Cortex of kidney (tissue), 1 donor: ENCODE measurements around the gene CES2.
"Not testable (repeated sequence)": the region's sequence is repeated elsewhere in the genome, so short reads cannot be mapped to it uniquely, and the experiment has no call there.

Experiments
- DNase-seq: peaks from one replicate; lab custom pipeline; 2025; lab: John Stamatoyannopoulos, UW

Gene CES2

DNA sequence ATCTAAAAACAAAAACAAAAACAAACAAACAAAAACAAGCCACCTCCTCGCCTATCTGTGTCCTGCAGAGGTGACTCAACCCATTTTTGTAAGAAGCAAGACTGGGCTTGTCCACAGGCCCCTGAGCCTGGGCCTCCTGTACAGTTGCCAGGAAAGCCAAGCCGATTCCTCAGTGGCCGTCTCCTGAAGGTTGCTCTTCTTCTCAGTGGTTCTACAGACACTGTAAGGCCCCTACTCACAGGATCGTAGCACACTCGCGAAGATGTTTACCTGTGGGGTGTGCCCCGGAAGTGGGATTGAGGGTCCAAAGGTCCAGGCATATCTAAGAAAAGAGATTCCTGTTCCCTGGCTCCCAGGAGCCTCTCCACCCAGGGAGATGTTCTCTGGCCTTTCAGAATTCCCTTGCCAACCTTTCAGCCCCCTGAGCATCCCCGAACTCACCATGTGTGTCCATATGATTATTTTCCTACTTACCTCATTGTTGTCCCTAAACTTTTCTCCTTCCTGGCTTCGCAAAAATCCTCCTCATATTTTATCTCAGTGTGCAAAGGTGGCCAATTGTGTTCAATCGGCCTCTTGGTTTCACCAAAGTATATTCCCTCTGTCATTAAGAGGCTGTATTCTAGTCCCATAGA lies 18.3 kb downstream of the CES2 start:
- DNase-seq = no peak

DNA sequence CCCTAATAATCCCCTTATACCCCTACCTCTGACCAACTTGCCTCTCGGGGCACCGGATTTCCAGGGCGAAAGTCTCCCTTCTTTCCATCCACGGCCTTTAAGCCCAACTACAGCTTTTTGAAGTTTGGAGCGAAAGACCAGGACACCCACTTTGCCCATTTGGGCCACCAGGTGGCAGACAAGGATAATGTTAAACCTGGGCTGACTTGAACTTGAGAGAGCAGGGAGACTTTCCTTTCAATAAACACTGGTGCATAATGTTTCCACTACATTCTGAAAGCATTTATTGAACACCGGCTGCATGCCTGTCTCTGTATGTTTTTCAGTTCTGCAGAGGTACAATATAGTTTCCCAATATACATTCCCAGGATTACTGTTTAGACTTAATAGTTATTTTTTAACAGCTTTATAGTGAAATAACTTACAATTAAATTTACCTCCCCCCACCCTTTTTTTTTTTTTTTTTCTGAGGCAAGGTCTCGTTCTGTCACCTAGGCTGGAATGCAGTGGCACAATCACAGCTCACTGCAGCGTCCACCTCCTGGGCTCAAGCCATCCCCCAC lies 18.9 kb downstream of the CES2 start:
- DNase-seq = no peak

DNA sequence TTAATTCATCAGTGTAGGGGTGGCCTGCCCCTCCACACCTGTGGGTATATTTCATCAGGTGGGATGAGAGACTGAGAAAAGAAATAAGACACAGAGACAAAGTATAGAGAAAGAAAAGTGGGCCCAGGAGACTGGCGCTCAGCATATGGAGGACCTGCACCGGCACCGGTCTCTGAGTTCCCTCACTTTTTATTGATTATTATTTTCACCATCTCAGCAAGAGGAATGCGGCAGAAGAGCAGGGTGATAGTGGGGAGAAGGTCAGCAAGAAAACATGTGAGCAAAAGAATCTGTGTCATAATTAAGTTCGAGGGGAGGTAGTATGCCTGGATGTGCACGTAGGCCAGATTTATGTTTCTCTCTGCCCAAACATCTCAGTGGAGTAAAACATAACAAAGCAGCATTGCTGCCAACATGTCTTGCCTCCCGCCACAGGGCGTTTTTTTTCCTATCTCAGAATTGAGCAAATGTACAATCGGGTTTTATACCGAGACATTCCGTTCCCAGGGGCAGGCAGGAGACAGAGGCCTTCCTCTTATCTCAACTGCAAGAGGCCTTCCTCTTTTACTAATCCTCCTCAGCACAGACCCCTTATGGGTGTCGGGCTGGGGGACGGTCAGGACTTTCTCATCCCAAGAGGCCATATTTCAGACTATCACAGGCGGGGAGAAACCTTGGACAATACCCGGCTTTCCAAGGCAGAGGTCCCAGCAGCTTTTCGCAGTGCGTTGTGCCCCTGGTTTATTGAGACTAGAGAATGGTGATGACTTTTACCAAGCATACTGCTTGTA lies 20.2 kb downstream of the CES2 start:
- not testable (repeated sequence) for DNase-seq

DNA sequence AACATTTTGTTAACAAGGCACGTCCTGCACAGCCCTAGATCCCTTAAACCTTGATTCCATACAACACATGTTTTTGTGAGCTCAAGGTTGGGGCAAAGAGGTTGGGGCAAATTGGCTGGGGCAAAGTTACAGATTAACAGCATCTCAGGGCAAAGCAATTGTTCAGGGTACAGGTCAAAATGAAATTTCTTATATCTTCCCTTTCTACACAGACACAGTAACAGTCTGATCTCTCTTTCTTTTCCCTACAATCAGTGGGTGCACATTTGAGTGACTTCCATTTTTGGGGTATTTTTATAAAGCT lies 20.8 kb downstream of the CES2 start:
- not testable (repeated sequence) for DNase-seq

DNA sequence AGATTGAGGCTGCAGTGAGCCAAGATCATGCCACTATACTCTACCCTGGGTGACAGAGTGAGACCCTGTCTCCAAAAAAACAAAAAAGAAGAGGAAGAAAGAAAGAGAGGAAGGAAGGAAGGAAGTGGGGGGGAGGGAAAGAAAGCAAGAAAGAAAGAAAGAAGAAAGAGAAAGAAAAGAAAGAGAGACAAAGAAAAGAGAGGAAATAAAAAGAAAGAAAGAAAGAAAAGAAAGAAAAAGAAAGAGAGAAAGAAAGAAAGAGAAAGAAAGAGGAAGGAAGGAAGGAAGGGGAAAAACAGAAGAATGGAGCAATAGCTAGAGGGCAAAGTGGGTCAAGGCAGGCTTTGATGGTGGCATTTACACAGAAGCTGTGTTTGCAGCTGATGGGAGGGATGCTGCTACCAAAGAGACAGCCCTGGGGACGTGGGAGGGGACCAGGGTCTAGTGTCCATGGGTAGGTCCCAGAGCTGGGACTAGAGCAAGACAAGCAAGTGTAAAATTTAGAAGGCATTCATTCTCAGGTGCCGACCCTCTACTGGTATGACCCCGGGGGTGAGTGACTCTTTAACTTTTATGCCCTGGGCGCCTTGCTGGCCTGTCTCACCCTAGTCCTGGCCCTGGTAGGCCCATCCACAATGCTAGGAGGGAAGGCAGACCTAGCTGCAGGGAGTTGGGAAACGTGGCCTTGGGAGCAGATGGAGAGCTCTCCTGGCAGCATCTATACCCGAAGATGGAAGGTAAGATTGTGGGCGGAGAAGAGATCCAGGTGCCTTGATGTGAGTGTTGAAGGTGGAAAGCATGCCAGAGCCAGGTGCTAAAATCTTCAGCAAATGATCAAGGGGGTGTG lies 23.8 kb downstream of the CES2 start:
- DNase-seq = no peak

DNA sequence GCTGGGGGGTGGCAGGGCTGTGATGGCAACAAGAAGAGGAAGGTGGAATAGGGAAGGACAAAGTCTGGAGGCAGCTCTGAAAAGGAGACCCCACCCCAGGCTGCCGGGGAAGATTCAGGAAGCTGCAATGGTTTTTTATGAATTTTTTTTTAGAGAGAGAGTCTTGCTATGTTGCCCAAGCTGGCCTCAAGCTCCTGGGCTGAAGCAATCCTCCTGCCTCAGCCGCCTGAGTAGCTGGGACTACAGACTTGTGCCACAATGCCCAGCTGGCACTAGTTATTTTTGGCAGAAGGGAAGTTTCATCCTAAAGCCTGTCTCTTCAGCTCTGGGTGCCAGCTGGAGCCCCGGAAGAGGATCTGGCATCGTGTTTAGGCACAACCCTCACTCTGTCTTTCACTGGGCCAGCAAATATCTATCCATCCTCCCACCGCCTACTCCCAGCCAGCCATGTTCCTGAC lies 24.4 kb downstream of the CES2 start:
- no peak for DNase-seq

DNA sequence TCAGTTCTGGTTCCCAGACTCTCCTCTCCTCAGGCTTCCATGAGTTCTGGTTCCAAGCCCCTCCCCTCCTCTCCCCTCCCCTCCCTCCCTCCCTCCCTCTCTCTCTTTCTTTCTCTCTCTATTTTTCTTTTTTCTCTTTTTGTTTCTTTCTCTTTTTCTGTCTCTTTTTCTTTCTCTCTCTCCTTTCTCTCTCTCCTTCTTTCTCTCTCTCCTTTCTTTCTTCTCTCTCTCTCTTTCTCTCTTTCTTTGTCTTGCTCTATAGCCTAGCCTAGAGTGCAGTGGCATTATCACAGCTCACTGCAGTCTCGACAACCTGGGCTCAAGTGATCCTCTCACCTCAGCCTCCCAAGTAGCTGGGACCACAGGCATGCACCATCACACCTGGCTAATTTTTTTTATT lies 25.0 kb downstream of the CES2 start:
- no peak for DNase-seq

DNA sequence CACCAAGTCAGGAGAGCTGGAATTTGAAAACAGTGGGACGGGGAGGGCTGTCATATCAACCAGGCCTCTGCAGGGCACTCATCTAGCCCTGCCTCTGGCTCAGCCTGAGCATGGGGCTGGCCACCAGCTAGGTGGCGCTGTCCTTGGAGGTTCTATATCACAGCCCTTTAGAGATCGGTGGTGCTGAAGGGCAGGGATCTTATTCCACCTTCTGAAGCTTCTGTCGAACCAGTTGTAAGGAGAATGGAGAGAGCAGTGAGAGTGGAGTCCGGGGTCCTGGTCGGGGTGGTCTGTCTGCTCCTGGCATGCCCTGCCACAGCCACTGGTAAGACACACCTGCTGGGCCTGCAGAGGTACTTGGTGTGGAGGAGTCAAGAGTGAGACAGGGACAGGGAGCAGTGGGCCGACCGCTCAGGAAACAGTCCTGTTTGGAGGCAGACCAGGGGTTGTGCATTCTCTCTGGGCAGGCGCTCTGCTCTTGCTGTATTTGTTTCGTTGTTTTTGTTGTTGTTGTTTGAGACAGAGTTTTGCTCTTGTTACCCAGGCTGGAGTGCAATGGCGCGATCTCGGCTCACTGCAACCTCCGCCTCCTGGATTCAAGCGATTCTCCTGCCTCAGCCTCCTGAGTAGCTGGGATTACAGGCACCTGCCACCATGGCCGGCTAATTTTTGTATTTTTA lies 25.9 kb downstream of the CES2 start, which contains the start of gene CES3:
TSS of gene CES3 (plus strand) at position 202 of the 680 bp plus-strand sequence. CDS start at position 244, 42 bp downstream.
- no peak for DNase-seq

DNA sequence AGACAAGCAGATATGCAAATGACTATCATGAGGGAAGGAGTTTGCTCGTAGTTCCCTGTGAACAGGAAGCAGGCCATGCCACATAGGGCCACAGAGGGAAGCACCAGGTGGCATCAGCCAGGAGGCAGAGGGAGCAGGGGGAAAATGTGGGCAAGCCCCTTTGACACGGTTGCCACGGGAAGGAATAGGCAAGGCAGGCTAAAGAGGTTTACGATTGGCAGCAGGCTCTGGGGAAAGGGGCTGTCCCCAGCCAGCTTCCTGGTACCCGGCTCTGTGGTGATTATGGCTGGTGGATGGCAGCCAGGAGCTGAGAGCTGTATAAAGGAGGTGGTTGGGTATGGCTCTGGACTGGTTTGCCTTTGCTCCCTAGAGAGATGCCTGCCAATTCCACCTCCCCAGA lies 26.6 kb downstream of the CES2 start:
- no peak for DNase-seq

DNA sequence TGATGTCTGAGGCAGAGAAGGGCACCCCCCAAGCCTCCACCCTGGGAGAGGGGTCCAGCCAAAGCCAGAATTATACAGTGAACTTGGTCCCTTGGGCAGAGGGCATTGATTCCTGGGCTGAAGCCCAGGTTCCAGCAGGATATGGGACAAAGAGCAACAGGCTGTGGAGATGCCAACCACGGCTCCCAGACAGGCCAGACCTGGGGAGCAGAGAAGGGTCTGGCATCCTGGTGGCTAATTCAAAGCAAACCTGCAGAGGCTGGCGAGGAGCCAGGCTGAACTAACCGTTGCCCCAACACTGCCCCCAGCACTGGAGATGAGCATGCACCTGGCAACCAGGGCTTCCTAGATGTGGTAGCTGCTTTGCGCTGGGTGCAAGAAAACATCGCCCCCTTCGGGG lies 28.7 kb downstream of the CES2 start:
- DNase-seq = no peak

DNA sequence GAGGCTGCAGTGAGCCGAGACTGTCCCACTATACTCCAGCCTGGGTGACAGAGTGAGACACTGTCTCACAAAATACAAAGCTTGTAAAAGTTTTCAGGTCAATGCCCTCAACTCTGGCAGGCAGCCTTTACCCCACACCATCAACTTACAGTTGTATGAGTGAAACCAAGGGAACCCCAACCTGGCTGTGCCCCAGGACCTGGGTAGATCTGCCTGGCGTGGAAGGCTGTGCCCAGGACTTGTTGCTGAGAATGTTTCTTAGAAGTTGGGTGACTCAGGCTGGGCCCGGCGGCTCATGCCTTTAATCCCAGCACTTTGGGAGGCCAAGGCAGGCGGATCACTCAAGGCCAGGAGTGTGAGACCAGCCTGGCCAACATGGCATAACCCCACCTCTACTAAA lies 33.5 kb downstream of the CES2 start:
- DNase-seq = no peak

DNA sequence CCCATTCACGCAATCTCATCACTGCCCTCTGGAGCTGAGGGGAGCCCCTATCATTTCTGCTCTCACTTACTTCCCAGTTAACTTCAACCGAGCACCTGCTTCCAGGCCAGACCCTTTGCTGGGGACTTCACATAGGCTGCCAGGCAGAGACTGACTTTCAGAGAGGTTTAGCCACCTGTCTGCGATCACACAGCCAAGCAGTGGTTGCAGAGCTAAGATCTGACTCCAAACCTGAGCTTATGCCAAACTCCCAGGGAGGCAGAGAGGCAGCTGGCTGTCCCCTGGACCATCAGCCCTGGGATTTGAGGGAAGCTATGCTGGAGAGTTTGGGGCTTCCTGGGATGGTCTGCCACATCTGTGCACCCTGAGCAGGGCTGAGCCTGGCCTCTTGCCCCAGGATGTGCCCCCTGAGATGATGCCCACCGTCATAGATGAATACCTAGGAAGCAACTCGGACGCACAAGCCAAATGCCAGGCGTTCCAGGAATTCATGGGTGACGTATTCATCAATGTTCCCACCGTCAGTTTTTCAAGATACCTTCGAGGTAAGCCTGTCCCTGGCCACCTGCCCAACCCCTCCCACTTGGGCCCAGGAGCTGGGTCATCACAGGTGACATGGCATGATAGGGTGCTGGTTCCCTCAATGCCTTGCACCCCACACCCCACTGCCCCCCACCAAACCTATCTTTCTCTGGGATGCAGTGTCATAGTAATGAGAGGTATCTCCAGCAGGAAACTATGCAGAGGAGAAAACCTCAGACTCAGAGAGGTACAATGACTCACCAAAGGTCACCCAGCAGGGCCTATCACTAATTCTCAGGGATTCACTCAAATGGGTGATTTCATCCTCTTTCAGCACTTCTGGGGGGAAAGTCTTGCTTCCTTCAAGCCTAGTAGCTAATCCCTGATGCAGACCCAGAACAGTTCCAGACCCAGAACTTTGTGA lies 35.7 kb downstream of the CES2 start:
- DNase-seq = no peak

DNA sequence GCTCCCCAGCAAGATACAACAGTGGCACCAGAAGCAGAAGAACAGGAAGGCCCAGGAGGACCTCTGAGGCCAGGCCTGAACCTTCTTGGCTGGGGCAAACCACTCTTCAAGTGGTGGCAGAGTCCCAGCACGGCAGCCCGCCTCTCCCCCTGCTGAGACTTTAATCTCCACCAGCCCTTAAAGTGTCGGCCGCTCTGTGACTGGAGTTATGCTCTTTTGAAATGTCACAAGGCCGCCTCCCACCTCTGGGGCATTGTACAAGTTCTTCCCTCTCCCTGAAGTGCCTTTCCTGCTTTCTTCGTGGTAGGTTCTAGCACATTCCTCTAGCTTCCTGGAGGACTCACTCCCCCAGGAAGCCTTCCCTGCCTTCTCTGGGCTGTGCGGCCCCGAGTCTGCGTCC lies 37.7 kb downstream of the CES2 start:
- DNase-seq = no peak

DNA sequence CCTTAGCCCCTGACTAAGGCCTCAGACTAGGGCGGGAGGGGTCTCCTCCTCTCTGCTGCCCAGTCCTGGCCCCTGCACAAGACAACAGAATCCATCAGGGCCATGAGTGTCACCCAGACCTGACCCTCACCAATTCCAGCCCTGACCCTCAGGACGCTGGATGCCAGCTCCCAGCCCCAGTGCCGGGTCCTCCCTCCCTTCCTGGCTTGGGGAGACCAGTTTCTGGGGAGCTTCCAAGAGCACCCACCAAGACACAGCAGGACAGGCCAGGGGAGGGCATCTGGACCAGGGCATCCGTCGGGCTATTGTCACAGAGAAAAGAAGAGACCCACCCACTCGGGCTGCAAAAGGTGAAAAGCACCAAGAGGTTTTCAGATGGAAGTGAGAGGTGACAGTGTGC lies 38.4 kb downstream of the CES2 start:
- no peak for DNase-seq

DNA sequence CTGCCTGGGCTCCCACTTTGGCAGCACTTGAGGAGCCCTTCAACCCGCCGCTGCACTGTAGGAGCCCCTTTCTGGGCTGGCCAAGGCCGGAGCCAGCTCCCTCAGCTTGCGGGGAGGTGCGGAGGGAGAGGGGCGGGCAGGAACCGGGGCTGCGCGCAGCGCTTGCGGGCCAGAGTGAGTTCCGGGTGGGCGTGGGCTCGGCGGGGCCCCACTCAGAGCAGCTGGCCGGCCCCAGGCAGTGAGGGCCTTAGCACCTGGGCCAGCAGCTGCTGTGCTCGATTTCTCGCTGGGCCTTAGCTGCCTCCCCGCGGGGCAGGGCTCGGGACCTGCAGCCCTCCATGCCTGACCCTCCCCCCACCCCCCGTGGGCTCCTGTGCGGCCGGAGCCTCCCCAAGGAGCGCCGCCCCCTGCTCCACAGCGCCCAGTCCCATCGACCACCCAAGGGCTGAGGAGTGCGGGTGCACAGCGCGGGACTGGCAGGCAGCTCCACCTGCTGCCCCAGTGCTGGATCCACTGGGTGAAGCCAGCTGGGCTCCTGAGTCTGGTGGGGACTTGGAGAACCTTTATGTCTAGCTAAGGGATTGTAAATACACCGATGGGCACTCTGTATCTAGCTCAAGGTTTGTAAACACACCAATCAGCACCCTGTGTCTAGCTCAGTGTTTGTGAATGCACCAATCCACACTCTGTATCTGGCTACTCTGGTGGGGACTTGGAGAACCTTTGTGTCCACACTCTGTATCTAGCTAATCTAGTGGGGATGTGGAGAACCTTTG lies 39.0 kb downstream of the CES2 start:
- DNase-seq = not testable (repeated sequence)

DNA sequence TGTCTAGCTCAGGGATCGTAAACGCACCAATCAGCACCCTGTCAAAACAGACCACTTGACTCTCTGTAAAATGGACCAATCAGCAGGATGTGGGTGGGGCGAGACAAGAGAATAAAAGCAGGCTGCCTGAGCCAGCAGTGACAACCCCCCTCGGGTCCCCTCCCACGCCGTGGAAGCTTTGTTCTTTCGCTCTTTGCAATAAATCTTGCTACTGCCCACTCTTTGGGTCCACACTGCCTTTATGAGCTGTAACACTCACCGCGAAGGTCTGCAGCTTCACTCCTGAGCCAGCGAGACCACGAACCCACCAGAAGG lies 39.6 kb downstream of the CES2 start:
- DNase-seq = not testable (repeated sequence)

DNA sequence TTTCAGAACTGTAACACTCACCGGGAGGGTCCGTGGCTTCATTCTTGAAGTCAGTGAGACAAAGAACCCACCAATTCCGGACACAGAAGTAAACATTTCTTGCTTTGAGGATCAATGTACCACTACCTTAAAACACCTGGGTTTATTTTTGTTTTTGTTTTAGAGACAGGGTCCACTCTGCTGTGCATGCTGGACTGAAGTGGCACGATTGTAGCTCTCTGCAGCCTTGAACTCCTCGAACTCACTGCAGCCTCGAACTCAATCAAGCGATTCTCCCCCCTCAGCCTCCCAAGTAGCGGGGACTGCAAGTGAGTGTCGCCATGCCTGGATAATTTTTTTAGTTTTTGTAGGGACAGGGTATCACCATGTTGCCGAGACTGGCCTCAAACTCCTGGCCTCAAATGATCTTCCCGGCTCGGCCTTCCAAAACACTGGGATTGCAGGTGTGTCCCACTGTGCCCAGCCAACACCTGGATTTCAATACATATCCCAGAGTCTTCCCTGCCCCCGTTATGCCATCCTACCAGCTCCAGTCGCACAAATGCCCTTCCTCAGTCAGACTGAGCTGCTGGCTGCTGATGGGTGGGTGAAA lies 40.1 kb downstream of the CES2 start:
- no peak for DNase-seq

DNA sequence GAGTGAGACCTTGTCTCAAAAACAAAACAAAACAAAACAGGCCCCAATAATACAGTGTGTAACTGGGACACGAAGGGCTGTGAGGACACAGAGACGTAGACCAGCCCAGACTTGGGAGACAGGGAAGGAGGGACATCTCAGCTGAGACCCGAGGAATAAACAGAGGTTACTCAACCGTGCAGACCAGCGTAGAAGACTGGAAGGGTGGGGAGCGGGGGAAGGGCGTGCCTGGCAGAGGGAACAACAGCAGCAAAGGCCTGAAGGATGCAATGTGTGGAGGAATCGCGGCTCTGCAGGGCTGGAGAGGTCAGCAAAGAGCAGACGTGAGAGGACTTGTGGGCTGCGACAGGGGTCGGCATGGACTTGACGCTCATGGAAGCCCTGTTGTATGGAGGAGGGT lies 41.4 kb downstream of the CES2 start:
- no peak for DNase-seq

DNA sequence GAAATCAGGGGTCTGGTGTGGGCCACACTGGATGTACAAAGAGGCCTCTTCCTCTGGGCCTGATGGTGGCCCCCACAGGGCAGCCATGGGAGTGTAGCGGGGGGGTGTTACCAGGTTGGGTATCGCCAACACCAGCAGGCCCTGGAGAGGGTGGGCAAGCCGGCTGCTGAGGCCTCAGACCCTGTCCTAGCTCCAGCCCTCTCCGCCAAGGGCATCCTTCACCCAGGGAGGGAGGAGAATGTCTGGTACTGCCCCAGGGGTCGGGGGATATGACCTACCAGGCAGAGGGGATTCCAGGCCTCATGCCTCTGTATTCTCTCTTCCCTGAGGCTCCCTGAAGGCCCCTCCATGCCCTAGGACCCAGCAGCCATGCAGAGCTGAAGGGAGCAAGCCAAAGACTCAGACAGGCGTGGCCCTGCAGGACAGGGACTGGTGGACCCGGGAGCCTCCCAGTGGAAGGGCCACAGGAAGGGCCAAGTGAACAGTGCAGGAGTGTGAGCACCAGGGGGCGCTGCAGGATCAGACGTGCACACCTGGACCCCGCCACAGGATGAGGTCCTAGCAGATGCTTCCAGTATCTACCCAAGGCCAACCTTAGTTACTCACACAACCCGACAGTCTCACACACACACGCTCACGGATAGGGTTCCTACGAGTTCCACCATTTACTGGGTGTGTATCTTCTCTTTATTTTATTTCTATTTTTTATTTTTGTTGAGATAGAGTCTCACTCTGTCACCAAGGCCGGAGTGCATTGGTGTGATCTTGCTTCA lies 42.2 kb downstream of the CES2 start:
- no peak for DNase-seq
